Measurements from ENCODE around the gene CYCS. TPM values are rescaled to one million over a fixed set of nuclear protein-coding genes. Genes with fewer than 3 reads are reported as not detected.
A peak's percentile ranks its signal among the peaks of the same experiment; 100 is the strongest.
"Not testable (repeated sequence)": the region's sequence is repeated elsewhere in the genome, so short reads cannot be mapped to it uniquely, and the experiment has no call there.

Gene CYCS
- total RNA-seq, 1 donor from 2014 or later = 709 TPM

- TF ChIP-seq CTCF (IDR thresholded peaks at IDR 0.05; ENCODE audit: borderline replicate concordance) = no peak
- Histone ChIP-seq H3K9me3 (replicated peaks) (no peaks in the 10 kb centered on the region), H3K36me3 (peaks cover 42% of the 10 kb centered on the region), H3K27ac (replicated peaks) (no peak overlapping the region), H3K27me3 (ENCODE audit: low read depth) (no peaks in the 10 kb centered on the region), H3K4me3 (no peak overlapping the region), H3K4me1 (peaks cover 61% of the 10 kb centered on the region)
- intact Hi-C loops (cut with micrococcal nuclease) = no loop called here
- no peak for DNase-seq
Observed at GRCh38 chr7:25119102-25119501, 6.0 kb downstream of the CYCS start.

DNA sequence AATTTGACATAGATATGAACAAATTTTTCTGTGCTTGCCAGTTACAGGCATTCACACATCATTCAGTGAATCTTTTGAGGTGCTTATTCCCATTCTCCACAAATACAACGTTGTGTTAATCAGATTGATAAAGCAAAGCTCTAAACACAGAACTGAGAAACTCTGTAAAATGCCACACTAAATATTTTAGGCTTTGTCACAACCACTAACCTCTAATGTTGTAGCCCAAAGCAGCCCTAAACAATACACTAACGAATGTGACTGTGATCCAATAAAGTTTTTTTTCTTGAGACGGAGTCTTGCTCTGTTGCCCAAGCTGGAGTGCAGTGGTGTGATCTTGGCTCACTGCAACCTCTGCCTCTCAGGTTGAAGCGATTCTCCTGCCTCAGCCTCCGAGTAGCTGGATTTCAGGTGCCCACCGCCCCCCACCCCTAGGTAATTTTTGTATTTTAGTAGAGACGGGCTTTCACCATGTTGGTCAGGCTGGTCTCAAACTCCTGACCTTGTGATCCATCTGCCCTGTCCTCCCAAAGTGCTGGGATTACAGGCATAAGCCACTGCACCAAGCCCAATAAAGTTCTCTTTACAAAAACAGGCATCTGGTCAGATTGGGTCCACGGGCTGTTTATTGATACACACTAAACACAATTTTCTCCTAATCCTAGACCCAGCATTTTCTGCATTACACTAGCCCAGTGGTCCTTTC is 6.9 kb downstream of the CYCS start:
- peaks cover 52% of the 10 kb centered on the region for H3K4me1 ChIP-seq
- H3K4me3 ChIP-seq = no peak overlapping the region
- H3K9me3 ChIP-seq (replicated peaks) = no peaks in the 10 kb centered on the region
- no peak for DNase-seq
- H3K27me3 ChIP-seq (ENCODE audit: low read depth) = no peaks in the 10 kb centered on the region
- peak overlapping the region; percentile 36 for H3K27ac ChIP-seq (replicated peaks)
- peaks cover 38% of the 10 kb centered on the region for H3K36me3 ChIP-seq
- intact Hi-C loops (cut with micrococcal nuclease) = no loop called here
- no peak for TF ChIP-seq CTCF (IDR thresholded peaks at IDR 0.05; ENCODE audit: borderline replicate concordance)

GRCh38 chr7:25117226-25118047 is 7.6 kb downstream of the CYCS start:
- H3K36me3 ChIP-seq = peaks cover 30% of the 10 kb centered on the region
- peak overlapping the region; percentile 36 for H3K27ac ChIP-seq (replicated peaks)
- no peak overlapping the region for H3K4me3 ChIP-seq
- DNase-seq = no peak
- TF ChIP-seq CTCF (IDR thresholded peaks at IDR 0.05; ENCODE audit: borderline replicate concordance) = no peak
- peaks cover 44% of the 10 kb centered on the region for H3K4me1 ChIP-seq
- no peaks in the 10 kb centered on the region for H3K9me3 ChIP-seq (replicated peaks)
- H3K27me3 ChIP-seq (ENCODE audit: low read depth) = no peaks in the 10 kb centered on the region
- intact Hi-C loops (cut with micrococcal nuclease) = no loop called here

- H3K27ac ChIP-seq (replicated peaks) = no peak overlapping the region
- no peak for TF ChIP-seq CTCF (IDR thresholded peaks at IDR 0.05; ENCODE audit: borderline replicate concordance)
Observed at GRCh38 chr7:25116621-25117020, 8.4 kb downstream of the CYCS start.

DNA sequence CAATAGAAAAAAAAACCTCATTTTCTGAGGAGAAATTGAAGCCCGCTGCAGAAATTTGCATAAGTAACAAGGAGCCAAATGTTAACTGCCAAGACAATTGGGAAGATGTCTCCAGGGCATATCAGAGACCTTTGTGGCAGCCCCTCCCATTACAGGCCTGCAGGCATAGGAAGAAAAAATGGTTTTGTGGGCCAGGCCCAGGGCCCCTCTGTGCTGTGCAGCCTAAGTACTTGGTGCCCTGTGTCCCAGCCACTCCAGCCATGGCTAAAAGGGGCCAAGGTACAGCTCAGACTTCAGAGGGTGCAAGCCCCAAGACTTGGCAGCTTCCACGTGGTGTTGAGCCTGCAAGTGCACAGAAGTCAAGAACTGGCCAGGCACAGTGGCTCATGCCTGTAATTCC is 14.5 kb downstream of the CYCS start:
- H3K9me3 ChIP-seq (replicated peaks); H3K4me1 ChIP-seq; intact Hi-C loops (cut with micrococcal nuclease); H3K27me3 ChIP-seq (ENCODE audit: low read depth); H3K27ac ChIP-seq (replicated peaks); H3K36me3 ChIP-seq; DNase-seq; H3K4me3 ChIP-seq: not testable (repeated sequence)

More at GRCh38 chr7:25116621-25117020, 8.4 kb downstream of the CYCS start:
- Histone ChIP-seq H3K4me1 (peaks cover 39% of the 10 kb centered on the region), H3K36me3 (peaks cover 22% of the 10 kb centered on the region), H3K27me3 (ENCODE audit: low read depth) (no peaks in the 10 kb centered on the region), H3K9me3 (replicated peaks) (no peaks in the 10 kb centered on the region), H3K4me3 (no peak overlapping the region)
- DNase-seq = no peak
- intact Hi-C loops (cut with micrococcal nuclease) = no loop called here

DNA sequence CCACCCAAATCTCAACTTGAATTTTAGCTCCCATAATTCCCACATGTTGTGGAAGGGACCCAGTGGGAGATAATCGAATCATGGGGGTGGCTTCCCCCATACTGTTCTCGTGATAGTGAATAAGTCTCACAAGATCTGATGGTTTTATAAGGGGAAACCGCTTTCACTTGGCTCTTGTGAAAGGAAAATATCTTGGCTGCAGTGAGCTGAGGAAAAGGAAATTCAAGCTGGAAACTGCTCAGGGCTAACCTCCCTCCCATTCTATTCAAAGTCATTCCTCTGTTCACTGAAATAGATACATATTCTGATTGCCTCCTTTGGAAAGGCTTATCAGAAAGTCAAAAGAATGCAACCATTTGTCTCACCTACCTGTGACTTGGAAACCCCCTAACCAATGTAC is 15.8 kb downstream of the CYCS start:
- Histone ChIP-seq H3K4me1 (peaks cover 4% of the 10 kb centered on the region), H3K4me3 (no peak overlapping the region), H3K27me3 (ENCODE audit: low read depth) (no peaks in the 10 kb centered on the region), H3K27ac (replicated peaks) (no peak overlapping the region), H3K9me3 (replicated peaks) (no peaks in the 10 kb centered on the region), H3K36me3 (no peaks in the 10 kb centered on the region)
- no peak for DNase-seq
- no peak for TF ChIP-seq CTCF (IDR thresholded peaks at IDR 0.05; ENCODE audit: borderline replicate concordance)
- intact Hi-C loops (cut with micrococcal nuclease) = no loop called here

All from left ventricle myocardium inferior (tissue), 1 donor.